ENCODE results near the gene PTPA. TPM values are rescaled to one million over a fixed set of nuclear protein-coding genes. Genes with fewer than 3 reads are reported as not detected.
"Not testable (repeated sequence)": the region's sequence is repeated elsewhere in the genome, so short reads cannot be mapped to it uniquely, and the experiment has no call there.

The PTPA gene
- total and polyA plus RNA-seq, 2 donors (not counting 1 experiment from before 2014, with no cell fraction given), result 190 to 203 TPM

DNA sequence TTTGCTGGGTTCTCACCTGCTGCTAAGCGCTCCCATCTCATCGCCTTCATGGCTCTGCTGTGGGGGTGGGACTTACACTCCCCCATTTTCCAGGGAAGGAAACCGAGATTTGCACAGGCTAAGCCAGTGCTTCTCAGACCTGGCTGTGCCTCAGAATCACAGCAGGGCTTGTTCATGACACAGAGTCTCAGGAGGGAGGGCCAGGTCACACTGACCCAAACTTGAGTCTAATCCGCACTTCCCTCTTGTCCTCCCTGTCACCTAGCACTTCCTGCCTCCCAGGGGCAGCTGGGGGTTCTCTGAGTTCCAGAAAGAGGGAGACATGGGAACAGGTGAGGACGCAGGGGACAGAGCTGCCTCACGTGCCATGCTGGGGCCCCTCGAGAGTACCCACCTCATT lies 82.4 kb downstream of the PTPA start:
- Histone ChIP-seq H4K20me1 (ENCODE audit: control insufficient read depth, extremely low read depth, insufficient read depth, low read length) (no peaks in the 10 kb centered on the region), H3K9ac (ENCODE audit: insufficient read depth, low read length) (no peak overlapping the region), H3K27ac (ENCODE audit: insufficient read depth, low read length) (no peak overlapping the region), H2AFZ (ENCODE audit: low read length) (no peak overlapping the region), H3K4me1 (ENCODE audit: control insufficient read depth, extremely low read depth, insufficient read depth, low read length) (peaks cover 9% of the 10 kb centered on the region), H3K4me3 (replicated peaks in 1 of 4; ENCODE audit: control extremely low read depth in 1 of 4, insufficient read depth in 1 of 4, low read depth in 3 of 4, low read length in 4 of 4) (no peak overlapping the region), H3K4me2 (ENCODE audit: extremely low read depth, insufficient read depth, low read length) (no peak overlapping the region), H3K27me3 (ENCODE audit: control insufficient read depth, insufficient read depth, low read length) (peaks cover 6% of the 10 kb centered on the region), H3K79me2 (ENCODE audit: control insufficient read depth, insufficient read depth, low read length) (no peaks in the 10 kb centered on the region), H3K36me3 (ENCODE audit: control insufficient read depth, insufficient read depth, low read length) (no peaks in the 10 kb centered on the region), H3K9me3 (ENCODE audit: control insufficient read depth, insufficient read depth, low read depth, low read length) (no peaks in the 10 kb centered on the region)
- no peak for TF ChIP-seq EZH2 (IDR thresholded peaks at IDR 0.05; ENCODE audit: low read length, missing control alignments)
- TF ChIP-seq, protein P1, sequence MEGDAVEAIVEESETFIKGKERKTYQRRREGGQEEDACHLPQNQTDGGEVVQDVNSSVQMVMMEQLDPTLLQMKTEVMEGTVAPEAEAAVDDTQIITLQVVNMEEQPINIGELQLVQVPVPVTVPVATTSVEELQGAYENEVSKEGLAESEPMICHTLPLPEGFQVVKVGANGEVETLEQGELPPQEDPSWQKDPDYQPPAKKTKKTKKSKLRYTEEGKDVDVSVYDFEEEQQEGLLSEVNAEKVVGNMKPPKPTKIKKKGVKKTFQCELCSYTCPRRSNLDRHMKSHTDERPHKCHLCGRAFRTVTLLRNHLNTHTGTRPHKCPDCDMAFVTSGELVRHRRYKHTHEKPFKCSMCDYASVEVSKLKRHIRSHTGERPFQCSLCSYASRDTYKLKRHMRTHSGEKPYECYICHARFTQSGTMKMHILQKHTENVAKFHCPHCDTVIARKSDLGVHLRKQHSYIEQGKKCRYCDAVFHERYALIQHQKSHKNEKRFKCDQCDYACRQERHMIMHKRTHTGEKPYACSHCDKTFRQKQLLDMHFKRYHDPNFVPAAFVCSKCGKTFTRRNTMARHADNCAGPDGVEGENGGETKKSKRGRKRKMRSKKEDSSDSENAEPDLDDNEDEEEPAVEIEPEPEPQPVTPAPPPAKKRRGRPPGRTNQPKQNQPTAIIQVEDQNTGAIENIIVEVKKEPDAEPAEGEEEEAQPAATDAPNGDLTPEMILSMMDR (conservative IDR thresholded peaks at IDR 0.05 in 1 of 2, IDR thresholded peaks at IDR 0.05 in 1 of 2; ENCODE audit: low read depth in 1 of 2, low read length in 2 of 2), result no peak
- no peak for DNase-seq (ENCODE audit: low read depth in 2 of 2)

DNA sequence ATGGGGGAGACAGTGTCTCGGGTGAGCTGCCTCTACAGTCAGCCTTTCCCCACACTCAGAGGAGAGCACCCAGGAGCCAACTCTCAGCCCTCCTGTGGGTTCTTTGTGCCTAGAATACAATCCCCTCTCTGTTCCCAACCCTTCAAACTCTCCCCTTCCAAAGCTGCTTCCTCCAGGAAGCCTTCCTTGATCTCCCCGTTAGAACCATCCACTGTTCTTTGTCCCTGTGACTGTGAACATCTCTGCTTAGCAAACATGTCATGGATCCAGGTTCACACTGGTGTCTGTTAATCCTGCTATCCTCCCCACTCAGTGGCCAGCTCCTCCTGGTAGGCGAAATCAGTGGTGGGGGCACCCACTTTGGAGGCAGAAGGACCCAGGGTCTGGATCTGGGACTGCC lies 83.0 kb downstream of the PTPA start:
- H3K9ac ChIP-seq (ENCODE audit: insufficient read depth, low read length), result no peak overlapping the region

DNA sequence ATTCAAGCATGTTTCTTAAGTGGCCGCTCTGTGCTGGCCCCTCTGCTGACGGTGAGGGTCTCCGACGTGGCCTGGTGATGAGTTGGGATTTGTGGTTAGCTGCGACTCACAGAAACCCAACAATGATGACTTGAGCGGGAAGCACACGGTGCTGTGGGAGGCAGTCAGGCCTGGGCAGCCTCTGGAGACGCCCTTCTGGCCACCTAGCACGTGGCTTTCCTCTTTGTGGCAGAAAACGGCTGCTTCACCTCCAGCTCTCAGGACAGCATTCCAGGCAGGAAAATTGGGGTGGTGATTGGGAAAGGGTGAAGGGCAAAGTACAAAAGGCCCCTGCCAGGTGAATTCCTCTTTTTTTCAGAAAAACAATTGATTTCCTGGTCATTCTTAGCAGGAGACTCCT lies 84.4 kb downstream of the PTPA start:
- H4K20me1 ChIP-seq (ENCODE audit: control insufficient read depth, extremely low read depth, insufficient read depth, low read length), result no peaks in the 10 kb centered on the region
- TF ChIP-seq EZH2 (IDR thresholded peaks at IDR 0.05; ENCODE audit: low read length, missing control alignments), result no peak
- TF ChIP-seq, protein P1 (conservative IDR thresholded peaks at IDR 0.05 in 1 of 2, IDR thresholded peaks at IDR 0.05 in 1 of 2; ENCODE audit: low read depth in 1 of 2, low read length in 2 of 2), result no peak
- no peaks in the 10 kb centered on the region for H3K36me3 ChIP-seq (ENCODE audit: control insufficient read depth, insufficient read depth, low read length)
- peaks cover 6% of the 10 kb centered on the region for H3K27me3 ChIP-seq (ENCODE audit: control insufficient read depth, insufficient read depth, low read length)
- no peak for DNase-seq (ENCODE audit: low read depth in 2 of 2)
- no peak overlapping the region for H3K4me3 ChIP-seq (replicated peaks in 1 of 4; ENCODE audit: control extremely low read depth in 1 of 4, insufficient read depth in 1 of 4, low read depth in 3 of 4, low read length in 4 of 4)
- no peaks in the 10 kb centered on the region for H3K9me3 ChIP-seq (ENCODE audit: control insufficient read depth, insufficient read depth, low read depth, low read length)
- no peak overlapping the region for H2AFZ ChIP-seq (ENCODE audit: low read length)
- H3K27ac ChIP-seq (ENCODE audit: insufficient read depth, low read length), result no peak overlapping the region
- H3K9ac ChIP-seq (ENCODE audit: insufficient read depth, low read length), result no peak overlapping the region
- no peak overlapping the region for H3K4me2 ChIP-seq (ENCODE audit: extremely low read depth, insufficient read depth, low read length)
- H3K79me2 ChIP-seq (ENCODE audit: control insufficient read depth, insufficient read depth, low read length), result no peaks in the 10 kb centered on the region
- peaks cover 10% of the 10 kb centered on the region for H3K4me1 ChIP-seq (ENCODE audit: control insufficient read depth, extremely low read depth, insufficient read depth, low read length)

More for the DNA sequence above, 83.0 kb downstream of the PTPA start:
- no peaks in the 10 kb centered on the region for H3K79me2 ChIP-seq (ENCODE audit: control insufficient read depth, insufficient read depth, low read length)
- no peak overlapping the region for H3K4me2 ChIP-seq (ENCODE audit: extremely low read depth, insufficient read depth, low read length)
- peaks cover 10% of the 10 kb centered on the region for H3K4me1 ChIP-seq (ENCODE audit: control insufficient read depth, extremely low read depth, insufficient read depth, low read length)
- H3K4me3 ChIP-seq (replicated peaks in 1 of 4; ENCODE audit: control extremely low read depth in 1 of 4, insufficient read depth in 1 of 4, low read depth in 3 of 4, low read length in 4 of 4), result no peak overlapping the region
- H2AFZ ChIP-seq (ENCODE audit: low read length), result no peak overlapping the region
- TF ChIP-seq EZH2 (IDR thresholded peaks at IDR 0.05; ENCODE audit: low read length, missing control alignments), result no peak
- TF ChIP-seq, protein P1 (conservative IDR thresholded peaks at IDR 0.05 in 1 of 2, IDR thresholded peaks at IDR 0.05 in 1 of 2; ENCODE audit: low read depth in 1 of 2, low read length in 2 of 2), result no peak
- no peak for DNase-seq (ENCODE audit: low read depth in 2 of 2)
- no peaks in the 10 kb centered on the region for H4K20me1 ChIP-seq (ENCODE audit: control insufficient read depth, extremely low read depth, insufficient read depth, low read length)
- H3K27me3 ChIP-seq (ENCODE audit: control insufficient read depth, insufficient read depth, low read length), result peaks cover 6% of the 10 kb centered on the region
- H3K9me3 ChIP-seq (ENCODE audit: control insufficient read depth, insufficient read depth, low read depth, low read length), result no peaks in the 10 kb centered on the region
- H3K27ac ChIP-seq (ENCODE audit: insufficient read depth, low read length), result no peak overlapping the region
- no peaks in the 10 kb centered on the region for H3K36me3 ChIP-seq (ENCODE audit: control insufficient read depth, insufficient read depth, low read length)

- DNase-seq (ENCODE audit: low read depth in 2 of 2); H3K4me2 ChIP-seq (ENCODE audit: extremely low read depth, insufficient read depth, low read length); H3K9me3 ChIP-seq (ENCODE audit: control insufficient read depth, insufficient read depth, low read depth, low read length); H3K9ac ChIP-seq (ENCODE audit: insufficient read depth, low read length); H3K79me2 ChIP-seq (ENCODE audit: control insufficient read depth, insufficient read depth, low read length); H2AFZ ChIP-seq (ENCODE audit: low read length); H4K20me1 ChIP-seq (ENCODE audit: control insufficient read depth, extremely low read depth, insufficient read depth, low read length); H3K27ac ChIP-seq (ENCODE audit: insufficient read depth, low read length); H3K27me3 ChIP-seq (ENCODE audit: control insufficient read depth, insufficient read depth, low read length); H3K36me3 ChIP-seq (ENCODE audit: control insufficient read depth, insufficient read depth, low read length); H3K4me3 ChIP-seq (replicated peaks in 1 of 4; ENCODE audit: control extremely low read depth in 1 of 4, insufficient read depth in 1 of 4, low read depth in 3 of 4, low read length in 4 of 4): not testable (repeated sequence)
- peaks cover 10% of the 10 kb centered on the region for H3K4me1 ChIP-seq (ENCODE audit: control insufficient read depth, extremely low read depth, insufficient read depth, low read length)
Measured at GRCh38 chr9:129197045-129197444, 85.8 kb downstream of the PTPA start.
